Body of pancreas (tissue), 4 donors: ENCODE measurements around the gene SPSB1.

ENCODE experiments used
- POLR2A ChIP-seq, 3 donors: fragments of 450-650 bp; IDR thresholded peaks; one replicate each; pipeline ENCODE4 v1.6.1; 2016; ENCODE audit warnings: antibody characterized with exemption in 3 of 3, mild to moderate bottlenecking in 2 of 3
- TF ChIP-seq, protein P1 (sequence below), 7 experiments: fragments of 450-650 bp in 4 of 7; fragments of 200-600 bp in 3 of 7; sonication (generic) in 3 of 7; IDR thresholded peaks; one replicate each; pipeline ENCODE4 v1.5.1; 2016 to 2019; ENCODE audit warnings: antibody characterized with exemption in 7 of 7

DNA sequence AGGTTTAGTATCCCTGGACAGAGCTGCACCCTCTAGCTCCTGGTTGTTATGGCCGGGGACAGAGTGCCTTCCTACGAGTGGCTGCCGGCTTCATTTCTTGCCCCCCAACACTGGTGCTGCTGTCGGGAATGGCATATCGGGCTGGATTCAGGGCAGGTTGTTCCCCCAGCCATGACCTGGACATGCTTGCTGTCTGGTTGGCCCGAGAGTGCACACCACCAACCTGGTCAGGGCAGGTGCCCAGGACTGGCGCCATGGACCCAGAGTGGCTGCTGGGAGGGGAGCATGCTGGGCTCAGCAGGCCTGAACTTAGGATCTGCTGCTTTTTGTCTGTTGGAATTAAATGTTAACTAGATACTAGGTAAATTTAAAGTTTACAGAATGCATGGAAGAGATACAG, 36.4 kb upstream of the SPSB1 start:
- TF ChIP-seq, protein P1, sequence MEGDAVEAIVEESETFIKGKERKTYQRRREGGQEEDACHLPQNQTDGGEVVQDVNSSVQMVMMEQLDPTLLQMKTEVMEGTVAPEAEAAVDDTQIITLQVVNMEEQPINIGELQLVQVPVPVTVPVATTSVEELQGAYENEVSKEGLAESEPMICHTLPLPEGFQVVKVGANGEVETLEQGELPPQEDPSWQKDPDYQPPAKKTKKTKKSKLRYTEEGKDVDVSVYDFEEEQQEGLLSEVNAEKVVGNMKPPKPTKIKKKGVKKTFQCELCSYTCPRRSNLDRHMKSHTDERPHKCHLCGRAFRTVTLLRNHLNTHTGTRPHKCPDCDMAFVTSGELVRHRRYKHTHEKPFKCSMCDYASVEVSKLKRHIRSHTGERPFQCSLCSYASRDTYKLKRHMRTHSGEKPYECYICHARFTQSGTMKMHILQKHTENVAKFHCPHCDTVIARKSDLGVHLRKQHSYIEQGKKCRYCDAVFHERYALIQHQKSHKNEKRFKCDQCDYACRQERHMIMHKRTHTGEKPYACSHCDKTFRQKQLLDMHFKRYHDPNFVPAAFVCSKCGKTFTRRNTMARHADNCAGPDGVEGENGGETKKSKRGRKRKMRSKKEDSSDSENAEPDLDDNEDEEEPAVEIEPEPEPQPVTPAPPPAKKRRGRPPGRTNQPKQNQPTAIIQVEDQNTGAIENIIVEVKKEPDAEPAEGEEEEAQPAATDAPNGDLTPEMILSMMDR (IDR thresholded peaks at IDR 0.05) = no peak
- no peak for TF ChIP-seq POLR2A (IDR thresholded peaks at IDR 0.05)
